ENCODE data around the gene CCR9.

DNA sequence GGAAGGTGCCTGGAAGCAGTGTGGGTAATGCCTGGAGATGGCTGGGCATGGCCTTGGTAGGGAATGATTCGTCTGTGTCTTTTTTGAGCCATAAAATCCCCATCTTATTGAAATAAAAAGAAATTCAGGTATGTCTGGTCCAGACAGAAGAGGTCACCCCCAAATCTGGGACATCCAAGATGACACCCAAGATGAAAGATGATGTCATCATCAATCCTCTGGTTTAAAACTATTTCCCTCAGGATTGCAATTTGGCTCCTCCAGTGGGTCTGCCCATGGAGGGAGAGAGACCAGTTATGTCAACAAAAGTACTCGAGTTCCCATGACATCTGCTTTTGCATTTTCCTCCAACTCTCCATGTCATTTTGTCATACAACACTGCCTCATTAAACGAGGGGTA lies 16.7 kb upstream of the CCR9 start:
- TF ChIP-seq, protein P1, sequence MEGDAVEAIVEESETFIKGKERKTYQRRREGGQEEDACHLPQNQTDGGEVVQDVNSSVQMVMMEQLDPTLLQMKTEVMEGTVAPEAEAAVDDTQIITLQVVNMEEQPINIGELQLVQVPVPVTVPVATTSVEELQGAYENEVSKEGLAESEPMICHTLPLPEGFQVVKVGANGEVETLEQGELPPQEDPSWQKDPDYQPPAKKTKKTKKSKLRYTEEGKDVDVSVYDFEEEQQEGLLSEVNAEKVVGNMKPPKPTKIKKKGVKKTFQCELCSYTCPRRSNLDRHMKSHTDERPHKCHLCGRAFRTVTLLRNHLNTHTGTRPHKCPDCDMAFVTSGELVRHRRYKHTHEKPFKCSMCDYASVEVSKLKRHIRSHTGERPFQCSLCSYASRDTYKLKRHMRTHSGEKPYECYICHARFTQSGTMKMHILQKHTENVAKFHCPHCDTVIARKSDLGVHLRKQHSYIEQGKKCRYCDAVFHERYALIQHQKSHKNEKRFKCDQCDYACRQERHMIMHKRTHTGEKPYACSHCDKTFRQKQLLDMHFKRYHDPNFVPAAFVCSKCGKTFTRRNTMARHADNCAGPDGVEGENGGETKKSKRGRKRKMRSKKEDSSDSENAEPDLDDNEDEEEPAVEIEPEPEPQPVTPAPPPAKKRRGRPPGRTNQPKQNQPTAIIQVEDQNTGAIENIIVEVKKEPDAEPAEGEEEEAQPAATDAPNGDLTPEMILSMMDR (IDR thresholded peaks at IDR 0.05 in 2 of 3, conservative IDR thresholded peaks at IDR 0.05 in 1 of 3; ENCODE audit: control insufficient read depth in 2 of 3, extremely low read depth in 1 of 3, insufficient read depth in 1 of 3, low read depth in 3 of 3, low read length in 3 of 3), result no peak
- TF ChIP-seq NFYB (IDR thresholded peaks at IDR 0.05; ENCODE audit: insufficient read depth, low read depth, low read length), result no peak
- TF ChIP-seq WRNIP1 (IDR thresholded peaks at IDR 0.05; ENCODE audit: borderline replicate concordance, low read depth, low read length), result no peak
- no peak for TF ChIP-seq POLR2A (IDR thresholded peaks at IDR 0.05; ENCODE audit: low read depth, low read length)
- no peak for TF ChIP-seq CEBPB (IDR thresholded peaks at IDR 0.05; ENCODE audit: borderline replicate concordance in 1 of 2, low read depth in 2 of 2, low read length in 2 of 2)
- TF ChIP-seq, protein P2, sequence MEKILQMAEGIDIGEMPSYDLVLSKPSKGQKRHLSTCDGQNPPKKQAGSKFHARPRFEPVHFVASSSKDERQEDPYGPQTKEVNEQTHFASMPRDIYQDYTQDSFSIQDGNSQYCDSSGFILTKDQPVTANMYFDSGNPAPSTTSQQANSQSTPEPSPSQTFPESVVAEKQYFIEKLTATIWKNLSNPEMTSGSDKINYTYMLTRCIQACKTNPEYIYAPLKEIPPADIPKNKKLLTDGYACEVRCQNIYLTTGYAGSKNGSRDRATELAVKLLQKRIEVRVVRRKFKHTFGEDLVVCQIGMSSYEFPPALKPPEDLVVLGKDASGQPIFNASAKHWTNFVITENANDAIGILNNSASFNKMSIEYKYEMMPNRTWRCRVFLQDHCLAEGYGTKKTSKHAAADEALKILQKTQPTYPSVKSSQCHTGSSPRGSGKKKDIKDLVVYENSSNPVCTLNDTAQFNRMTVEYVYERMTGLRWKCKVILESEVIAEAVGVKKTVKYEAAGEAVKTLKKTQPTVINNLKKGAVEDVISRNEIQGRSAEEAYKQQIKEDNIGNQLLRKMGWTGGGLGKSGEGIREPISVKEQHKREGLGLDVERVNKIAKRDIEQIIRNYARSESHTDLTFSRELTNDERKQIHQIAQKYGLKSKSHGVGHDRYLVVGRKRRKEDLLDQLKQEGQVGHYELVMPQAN (conservative IDR thresholded peaks at IDR 0.05), result no peak
- no peak for TF ChIP-seq STAT3 (IDR thresholded peaks at IDR 0.05; ENCODE audit: low read depth, low read length)
- TF ChIP-seq POLR2AphosphoS5 (IDR thresholded peaks at IDR 0.05; ENCODE audit: low read length), result no peak
- no peak for TF ChIP-seq CHD2 (IDR thresholded peaks at IDR 0.05; ENCODE audit: borderline replicate concordance, low read depth, low read length)
- no peak for TF ChIP-seq ATF3 (IDR thresholded peaks at IDR 0.05; ENCODE audit: borderline replicate concordance, extremely low read depth, low read depth, low read length)
- no peak for TF ChIP-seq SREBF2 (IDR thresholded peaks at IDR 0.05; ENCODE audit: low read length)
